ENCODE measurements around the gene MOV10L1.
"Not testable (repeated sequence)": the region's sequence is repeated elsewhere in the genome, so short reads cannot be mapped to it uniquely, and the experiment has no call there.

Gene MOV10L1

GRCh38 chr22:50105208-50106100, 15.6 kb downstream of the MOV10L1 start:
- DNase-seq, result no peak

DNA sequence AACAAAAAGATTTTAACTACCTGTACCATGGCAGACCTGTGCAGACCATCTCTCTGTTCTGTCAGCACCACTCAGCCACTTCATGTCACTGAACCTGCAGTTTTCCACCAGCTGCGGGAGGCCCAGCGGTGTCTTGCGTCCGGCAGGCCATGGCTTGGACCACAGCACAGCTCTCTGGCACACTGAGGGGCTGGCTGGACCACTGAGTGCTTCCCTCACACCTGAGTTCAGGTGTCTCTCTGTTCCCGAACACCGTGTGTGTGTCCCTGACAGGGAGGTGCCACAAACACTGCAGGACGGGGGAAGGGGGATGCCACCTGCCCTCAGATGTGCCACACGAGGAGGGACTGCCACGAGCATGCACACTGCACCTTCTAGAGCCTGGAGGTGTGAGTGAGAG, 17.7 kb downstream of the MOV10L1 start:
- no peak for DNase-seq

- no peak for DNase-seq
These were observed 21.2 kb downstream of the MOV10L1 start for GRCh38 chr22:50111056-50111455.

DNA sequence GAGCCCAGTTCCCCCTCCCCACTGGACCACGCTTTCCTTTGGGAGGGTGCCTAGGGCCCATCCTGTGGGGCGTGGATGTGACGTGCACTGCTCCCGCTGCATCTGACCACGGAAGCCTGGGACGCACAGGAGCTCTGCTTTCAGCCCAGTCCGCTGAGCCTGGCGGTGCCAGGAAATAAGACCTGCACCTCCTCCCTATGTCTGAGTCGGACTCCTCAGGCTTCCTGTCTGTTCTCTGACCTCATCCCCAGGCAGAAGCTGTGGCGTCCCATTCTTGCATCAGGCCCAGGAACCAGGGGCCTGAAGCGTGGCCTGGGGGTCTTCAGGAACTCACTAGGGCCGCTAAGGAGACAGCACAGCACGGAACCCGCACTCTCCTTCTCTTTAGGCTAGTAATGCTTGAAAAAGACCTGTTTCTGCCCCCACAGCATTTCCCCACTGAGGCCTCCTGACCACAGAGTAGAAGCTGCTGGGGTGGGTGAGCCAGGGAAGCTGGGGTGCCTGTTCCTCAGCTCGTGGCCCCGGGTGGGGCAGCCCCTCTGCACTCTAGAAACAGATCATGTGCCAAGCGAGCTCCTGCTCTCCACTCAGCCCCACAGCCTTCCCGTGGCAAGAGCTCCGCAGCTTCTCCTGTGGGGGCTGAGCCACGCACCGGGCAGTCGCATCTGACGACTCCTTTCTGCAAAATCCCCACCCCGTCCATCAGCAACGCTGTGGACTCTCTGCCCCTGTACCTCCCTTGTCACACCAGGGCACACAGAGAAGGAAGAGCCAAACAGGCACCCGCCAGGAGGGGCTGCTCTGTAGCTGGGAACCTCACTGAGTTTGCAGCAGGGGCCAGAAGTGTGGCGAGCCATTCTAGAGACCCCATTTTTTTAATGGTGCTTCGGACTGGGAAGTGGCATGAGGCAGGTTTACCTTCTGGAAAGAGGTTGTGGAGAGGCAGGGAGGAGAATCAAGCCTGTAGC, 22.6 kb downstream of the MOV10L1 start:
- DNase-seq, result no peak

DNA sequence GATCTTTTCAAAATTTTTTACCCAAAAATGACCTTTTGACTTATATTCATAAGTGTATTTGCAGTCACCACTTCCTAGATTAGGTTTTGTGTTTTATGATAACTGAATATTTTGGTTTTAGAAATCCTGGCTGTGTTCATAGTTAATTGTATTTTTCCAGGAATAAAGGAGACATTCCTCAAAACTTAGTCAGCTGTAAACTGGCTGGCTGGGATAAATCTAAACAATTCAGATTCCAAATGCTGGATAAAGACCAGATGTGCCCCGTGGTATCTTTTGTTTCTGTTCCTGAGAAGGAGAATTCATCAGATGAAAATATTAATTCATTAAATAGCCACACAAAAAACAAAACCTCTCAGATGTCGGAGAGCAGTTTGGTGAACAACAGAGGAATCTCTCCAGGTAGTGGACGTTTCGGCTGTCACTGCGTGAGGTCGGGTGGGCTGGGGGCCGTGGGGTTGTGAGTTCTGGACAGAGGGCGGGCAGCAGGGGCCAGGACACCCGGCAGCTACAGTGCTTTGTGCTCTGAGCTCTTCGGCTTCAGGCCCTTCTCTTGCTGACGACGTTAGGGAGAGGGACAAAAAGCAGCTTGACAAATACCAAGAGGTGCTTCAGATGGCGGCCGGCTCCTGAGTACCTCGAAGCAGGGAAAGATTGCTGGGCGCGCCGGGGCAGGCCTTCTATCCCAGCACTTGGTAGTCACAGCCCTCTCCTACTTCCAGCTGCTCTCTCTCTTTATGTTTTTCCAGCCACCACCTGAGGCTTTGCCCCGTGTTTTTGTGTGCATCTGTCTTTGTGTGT, 24.6 kb downstream of the MOV10L1 start:
- DNase-seq, result no peak

GRCh38 chr22:50115693-50116092, 25.9 kb downstream of the MOV10L1 start:
- no peak for DNase-seq

DNA sequence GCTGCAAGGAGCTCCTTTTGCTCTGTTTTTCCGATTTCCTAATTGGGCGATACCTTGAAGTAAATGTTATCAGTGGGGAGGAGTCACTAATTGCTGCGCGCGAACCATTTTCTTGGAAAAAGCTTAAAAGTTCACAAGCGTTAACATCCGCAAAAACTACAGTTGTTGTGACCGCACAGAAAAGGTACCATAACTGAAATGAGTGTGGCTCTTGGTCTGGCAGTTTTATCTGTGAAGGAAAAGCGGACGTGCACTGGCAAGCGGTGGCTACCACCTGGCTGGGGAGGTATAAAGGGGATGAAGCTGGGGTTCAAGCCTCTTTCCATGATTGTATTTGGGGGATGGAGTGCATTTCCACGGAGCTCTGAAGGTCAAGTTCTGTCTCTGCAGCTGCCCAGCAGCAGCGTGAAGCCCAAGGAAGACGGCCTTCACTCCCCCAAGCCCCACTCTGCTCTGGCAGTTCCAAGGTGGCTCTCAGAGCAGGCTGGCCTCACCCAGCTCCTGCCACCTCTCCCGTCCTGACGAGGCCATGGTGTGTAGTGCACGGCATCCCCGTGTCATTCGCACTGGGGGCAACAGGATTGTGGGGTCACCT, 27.5 kb downstream of the MOV10L1 start:
- DNase-seq, result no peak

GRCh38 chr22:50118129-50118528, 28.3 kb downstream of the MOV10L1 start:
- DNase-seq, result no peak

DNA sequence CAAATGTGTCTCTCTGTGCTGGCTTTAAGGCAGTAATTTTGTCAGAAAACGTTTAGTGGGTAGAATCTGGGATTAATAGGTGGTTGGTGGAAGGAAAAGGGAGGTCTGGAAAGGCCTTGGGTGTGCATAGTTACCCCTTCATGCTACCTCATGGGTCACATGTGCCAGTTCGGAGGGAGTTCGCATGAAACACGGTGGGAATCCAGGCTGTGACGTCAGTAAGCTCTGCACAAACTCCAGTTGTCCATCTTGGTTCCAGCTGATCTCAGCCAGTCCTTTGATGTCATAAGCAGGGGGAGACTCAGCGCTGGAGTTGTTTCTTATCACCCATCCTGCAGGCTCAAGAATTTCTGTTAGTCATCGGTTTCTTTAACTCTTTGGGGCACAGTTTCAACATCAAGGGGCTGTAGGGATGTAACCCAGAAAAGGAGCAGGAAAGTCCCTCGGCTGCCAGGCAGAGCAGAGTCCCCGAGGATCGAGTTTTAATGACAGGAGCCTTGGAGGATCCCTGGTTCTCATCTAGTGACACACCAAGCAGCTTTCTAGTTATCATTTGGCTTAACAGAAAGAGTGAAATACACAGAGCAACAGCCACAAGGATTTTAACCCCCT, 28.9 kb downstream of the MOV10L1 start:
- DNase-seq, result no peak

DNA sequence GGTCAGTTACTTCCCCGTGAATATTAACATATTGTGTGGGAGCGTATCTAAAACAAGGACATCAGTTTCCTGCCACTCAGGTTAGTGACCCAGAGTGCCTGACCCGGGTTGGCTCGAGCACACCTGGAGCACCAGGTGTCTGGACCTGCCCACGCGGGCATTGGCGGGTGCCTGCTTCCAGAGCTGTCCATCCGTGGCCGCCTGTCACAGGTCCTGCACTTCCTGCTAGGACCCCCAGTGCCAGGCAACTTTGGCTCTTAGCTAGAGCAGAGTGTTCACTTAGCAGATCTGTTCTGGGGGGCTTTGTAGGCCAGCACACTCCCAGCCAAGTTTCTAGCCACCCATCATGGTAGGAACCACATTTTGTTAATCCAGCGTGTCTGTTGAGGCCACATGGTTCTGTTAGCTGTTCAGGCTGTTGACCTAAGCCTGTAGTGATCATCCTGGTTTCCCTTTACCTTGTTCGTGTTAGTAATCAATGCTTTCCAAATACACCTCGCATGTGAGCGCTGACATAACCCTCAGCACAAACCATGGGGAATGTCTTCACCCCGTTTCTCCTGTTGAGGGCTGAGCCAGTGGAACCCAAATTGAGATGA, 29.5 kb downstream of the MOV10L1 start:
- DNase-seq, result no peak

- DNase-seq, result no peak
These were observed 30.0 kb downstream of the MOV10L1 start for GRCh38 chr22:50119768-50120251.

- no peak for DNase-seq
These were observed 31.5 kb downstream of the MOV10L1 start for GRCh38 chr22:50121202-50121740.

DNA sequence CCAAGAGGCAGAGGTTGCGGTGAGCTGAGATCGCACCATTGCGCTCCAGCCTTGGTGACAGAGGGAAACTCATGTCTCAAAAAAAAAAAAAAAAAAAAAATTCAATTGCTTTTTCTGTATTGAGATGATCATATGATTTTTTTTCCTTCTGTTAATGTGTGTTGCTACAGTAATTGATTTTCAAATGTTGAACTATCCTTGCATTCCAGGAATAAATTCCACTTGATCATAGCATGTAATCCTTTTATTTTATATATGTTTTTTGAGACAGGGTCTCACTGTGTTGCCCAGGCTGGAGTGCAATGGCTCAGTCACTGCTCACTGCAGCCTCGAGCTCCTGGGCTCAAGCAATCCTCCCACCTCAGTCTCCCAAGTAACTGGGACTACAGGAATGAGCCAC, 33.3 kb downstream of the MOV10L1 start:
- DNase-seq, result no peak

DNA sequence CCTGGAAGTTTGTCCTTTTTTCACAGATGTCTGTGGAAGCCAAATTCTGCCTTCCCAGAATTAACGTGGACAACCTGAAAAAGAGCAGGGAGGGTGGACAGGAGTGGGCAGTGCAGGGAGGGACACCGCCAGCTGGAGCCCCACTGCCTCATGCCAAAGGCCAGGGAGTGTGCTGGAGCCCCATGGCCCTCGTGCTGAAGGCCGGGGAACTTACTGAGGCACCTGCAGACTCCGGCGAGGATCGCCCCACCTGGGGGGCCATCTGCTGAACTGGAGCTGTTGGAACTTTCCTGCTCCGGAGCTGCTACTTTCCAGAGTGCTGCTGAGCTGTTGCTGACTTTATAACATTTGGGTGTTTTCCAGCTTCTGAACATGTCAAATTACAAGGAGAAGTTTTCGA, 35.2 kb downstream of the MOV10L1 start:
- no peak for DNase-seq

DNA sequence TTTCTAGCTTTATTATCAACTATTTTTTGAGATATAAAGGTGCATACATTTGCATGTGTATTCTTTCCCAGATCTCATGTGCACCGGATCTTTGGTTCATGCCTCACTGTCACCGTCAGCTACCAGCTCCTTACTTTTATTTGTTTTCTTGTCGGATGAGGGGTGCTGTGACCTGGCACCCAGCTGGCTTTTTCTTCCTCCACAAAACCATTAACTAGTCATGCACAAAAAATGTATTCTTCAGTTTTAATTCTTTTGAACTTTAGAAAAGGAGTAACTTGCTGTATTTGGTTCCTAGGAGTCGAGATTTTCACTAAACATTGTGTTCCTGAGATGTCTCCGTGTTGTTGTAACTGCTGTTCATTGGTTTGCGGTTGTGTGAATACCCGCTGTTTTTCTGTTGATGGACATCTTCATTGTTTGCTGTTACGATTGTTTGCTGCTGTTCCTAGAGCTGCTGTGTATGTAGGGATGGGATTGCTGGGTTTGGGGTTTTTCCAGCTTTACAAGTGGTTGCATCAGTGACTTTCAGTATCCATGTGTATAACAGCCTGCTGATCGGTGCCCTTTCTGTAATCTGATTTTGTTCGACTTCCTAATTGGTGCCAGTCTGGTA, 39.4 kb downstream of the MOV10L1 start:
- DNase-seq, result no peak

DNA sequence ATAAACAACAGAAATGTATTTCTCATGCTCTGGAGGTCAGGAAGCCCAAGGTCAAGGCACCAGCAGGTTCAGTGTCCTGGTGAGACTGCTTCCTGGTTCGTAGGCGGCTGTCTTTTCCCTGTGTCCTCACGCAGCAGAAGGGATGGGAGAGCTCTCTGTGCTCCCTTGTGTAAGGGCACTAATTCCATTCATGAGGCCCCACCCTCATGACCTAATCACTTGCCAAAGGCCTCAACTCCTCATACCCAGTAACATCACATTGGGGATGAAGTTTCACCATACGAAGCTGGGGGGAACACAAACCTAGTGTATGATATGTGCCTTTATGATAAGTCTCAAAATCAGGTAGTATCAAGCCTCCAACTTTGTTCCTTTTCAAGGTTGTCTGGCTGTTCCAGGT, 42.1 kb downstream of the MOV10L1 start:
- no peak for DNase-seq

GRCh38 chr22:50134481-50134880, 44.7 kb downstream of the MOV10L1 start:
- no peak for DNase-seq

DNA sequence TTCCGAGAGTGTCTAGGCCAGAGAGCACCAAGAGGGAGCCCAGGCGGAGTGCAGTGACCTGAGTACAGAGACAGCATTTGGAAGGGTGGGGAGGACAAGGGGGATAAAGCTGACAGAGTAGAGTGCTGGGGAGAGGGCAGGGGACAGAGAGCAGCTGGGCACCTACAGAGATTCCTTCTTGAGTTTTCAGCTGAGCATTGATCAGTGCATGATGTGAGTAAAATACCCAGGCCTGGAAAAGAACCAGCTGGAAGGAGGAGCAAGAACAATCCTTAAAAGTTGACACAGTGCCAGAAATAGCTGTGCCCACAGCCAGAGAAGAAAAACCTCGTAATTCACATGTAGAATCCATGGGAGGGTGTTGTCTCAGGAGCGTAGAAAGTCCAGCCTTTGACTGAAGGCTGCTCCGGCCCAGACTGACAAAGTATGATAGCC, 46.8 kb downstream of the MOV10L1 start:
- peak; percentile 1 for DNase-seq

- DNase-seq, result not testable (repeated sequence)
These were observed 47.5 kb downstream of the MOV10L1 start for GRCh38 chr22:50137277-50137676.

DNA sequence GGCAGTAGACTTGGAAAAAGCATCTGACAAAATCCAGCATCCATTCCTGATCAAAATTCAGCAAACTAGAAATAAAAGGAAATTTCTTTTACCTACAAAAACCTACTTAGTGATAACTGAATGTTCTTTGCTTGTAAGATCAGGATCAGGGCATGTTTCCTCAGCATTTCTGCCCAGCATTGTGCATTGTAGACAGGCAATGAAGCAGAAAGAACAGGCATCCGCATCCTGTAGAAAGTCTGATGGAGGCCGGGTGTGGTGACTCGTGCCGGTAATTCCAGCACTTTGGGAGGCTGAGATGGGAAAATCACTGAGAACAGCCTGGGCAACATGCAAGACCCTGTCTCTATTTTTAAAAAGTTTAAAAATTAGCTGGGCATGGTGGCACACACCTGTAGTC, 48.2 kb downstream of the MOV10L1 start:
- DNase-seq, result no peak

DNA sequence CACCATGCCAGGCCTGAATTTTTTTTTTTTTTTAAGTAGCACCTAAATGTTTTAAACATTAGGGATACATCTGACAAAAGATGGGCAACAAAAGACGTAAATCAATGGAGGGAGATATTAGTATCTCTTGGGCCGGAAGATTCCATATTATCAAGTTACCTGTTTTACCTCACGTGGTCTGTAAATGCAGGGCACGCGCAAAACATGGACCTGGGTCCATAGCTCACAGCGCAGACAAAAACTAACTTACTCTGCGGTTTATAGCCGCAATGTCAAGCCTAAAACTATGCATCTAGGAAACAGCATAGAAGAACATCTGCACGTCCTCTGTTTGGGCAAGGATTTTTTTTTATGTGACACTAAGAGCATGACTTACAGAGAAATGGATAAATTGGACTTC, 49.2 kb downstream of the MOV10L1 start:
- DNase-seq, result no peak
